ENCODE measurements around the gene MOSPD3.
"Not testable (repeated sequence)": the region's sequence is repeated elsewhere in the genome, so short reads cannot be mapped to it uniquely, and the experiment has no call there.

MOSPD3 gene

GRCh38 chr7:100611983-100612729, at the start of gene MOSPD3:
TSS of gene MOSPD3 (plus strand) at chr7:100612540. CDS start at chr7:100612792, 252 bp downstream.
- peak; percentile 90 to 97 for DNase-seq (ENCODE audit: low read depth in 2 of 2)

- DNase-seq (ENCODE audit: low read depth in 2 of 2), result no peak
These were observed 49.2 kb upstream of the MOSPD3 start for GRCh38 chr7:100563100-100563564.

GRCh38 chr7:100563809-100564400, 48.4 kb upstream of the MOSPD3 start:
- DNase-seq (ENCODE audit: low read depth in 2 of 2), result peak; percentile 60 to 90

- DNase-seq (ENCODE audit: low read depth in 2 of 2), result not testable (repeated sequence)
These were observed 47.9 kb upstream of the MOSPD3 start for GRCh38 chr7:100564405-100564804.

GRCh38 chr7:100565133-100565571, 47.2 kb upstream of the MOSPD3 start:
- DNase-seq (ENCODE audit: low read depth in 2 of 2), result no peak

GRCh38 chr7:100566018-100566531, 46.3 kb upstream of the MOSPD3 start:
- DNase-seq (ENCODE audit: low read depth in 2 of 2), result no peak

GRCh38 chr7:100567031-100567730, 45.2 kb upstream of the MOSPD3 start:
- DNase-seq (ENCODE audit: low read depth in 2 of 2), result no peak

- DNase-seq (ENCODE audit: low read depth in 2 of 2), result no peak
These were observed 44.6 kb upstream of the MOSPD3 start for GRCh38 chr7:100567751-100568175.

- DNase-seq (ENCODE audit: low read depth in 2 of 2), result no peak
These were observed 44.0 kb upstream of the MOSPD3 start for GRCh38 chr7:100568176-100568895.

- no peak for DNase-seq (ENCODE audit: low read depth in 2 of 2)
These were observed 43.2 kb upstream of the MOSPD3 start for GRCh38 chr7:100568896-100569844.

GRCh38 chr7:100570954-100571828, 41.1 kb upstream of the MOSPD3 start:
- DNase-seq (ENCODE audit: low read depth in 2 of 2), result no peak

GRCh38 chr7:100571829-100572116, 40.6 kb upstream of the MOSPD3 start:
- DNase-seq (ENCODE audit: low read depth in 2 of 2), result no peak

- no peak for DNase-seq (ENCODE audit: low read depth in 2 of 2)
These were observed 39.9 kb upstream of the MOSPD3 start for GRCh38 chr7:100572281-100572948.

- DNase-seq (ENCODE audit: low read depth in 2 of 2), result no peak
These were observed 39.2 kb upstream of the MOSPD3 start for GRCh38 chr7:100572949-100573675.

GRCh38 chr7:100573691-100574361, 38.5 kb upstream of the MOSPD3 start, which contains the start of gene SAP25:
TSS of gene SAP25 (minus strand) at chr7:100573900. CDS start at chr7:100573742, 158 bp downstream.
- no peak for DNase-seq (ENCODE audit: low read depth in 2 of 2)

- no peak for DNase-seq (ENCODE audit: low read depth in 2 of 2)
These were observed 37.8 kb upstream of the MOSPD3 start for GRCh38 chr7:100574362-100575205.

GRCh38 chr7:100575206-100575631, 37.1 kb upstream of the MOSPD3 start:
- DNase-seq (ENCODE audit: low read depth in 2 of 2), result no peak
